BE2C (cell line): ENCODE measurements around the gene SEMA4F.

Experiments used
- DNase-seq: peaks from one replicate; pipeline ENCODE4 v3.0.0-alpha.2; 2020
- H3K27me3 ChIP-seq: fragments of 250-450 bp; sonication (Bioruptor Pico); 2 replicates; pipeline ENCODE4 v1.5.1; 2020; ENCODE audit warnings: mild to moderate bottlenecking
- H3K36me3 ChIP-seq: fragments of 250-450 bp; sonication (Bioruptor Pico); 2 replicates; pipeline ENCODE4 v1.5.1; 2020; ENCODE audit warnings: mild to moderate bottlenecking
- H3K4me1 ChIP-seq: fragments of 250-450 bp; sonication (Bioruptor Pico); 2 replicates; pipeline ENCODE4 v1.5.1; 2020
- H3K4me3 ChIP-seq: 2 replicates; pipeline ENCODE4 v1.5.1; 2011; ENCODE audit warnings: low read depth, low read length
- H3K9me3 ChIP-seq: fragments of 250-450 bp; sonication (Bioruptor Pico); 2 replicates; pipeline ENCODE4 v1.5.1; 2020
- TF ChIP-seq, protein P1 (sequence below): IDR thresholded peaks from 2 replicates; pipeline ENCODE4 v1.5.1; 2012; ENCODE audit warnings: mild to moderate bottlenecking, low read depth, low read length

The SEMA4F gene

DNA sequence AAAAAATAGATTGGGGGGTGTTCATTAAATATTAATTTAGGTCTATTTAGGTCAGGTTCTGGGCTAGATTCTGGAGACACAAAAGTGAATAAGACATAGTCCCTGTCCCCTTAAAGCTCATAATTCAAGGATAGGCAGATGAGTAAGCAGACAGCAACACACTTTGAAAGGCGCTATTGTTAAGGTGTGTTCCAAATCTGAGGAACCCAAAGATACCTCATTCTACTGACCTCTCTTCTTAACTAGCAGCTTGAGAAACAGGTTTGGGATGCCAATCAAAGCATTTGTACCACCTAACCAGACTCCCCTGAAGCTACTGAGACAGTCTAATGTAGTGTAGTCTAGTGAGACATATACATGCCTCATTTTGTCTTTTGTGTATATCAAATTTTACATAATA lies 34.8 kb downstream of the SEMA4F start:
- no peak for DNase-seq
- no peak overlapping the region for H3K4me3 ChIP-seq
- no peaks in the 10 kb centered on the region for H3K27me3 ChIP-seq
- no peaks in the 10 kb centered on the region for H3K9me3 ChIP-seq
- TF ChIP-seq, protein P1, sequence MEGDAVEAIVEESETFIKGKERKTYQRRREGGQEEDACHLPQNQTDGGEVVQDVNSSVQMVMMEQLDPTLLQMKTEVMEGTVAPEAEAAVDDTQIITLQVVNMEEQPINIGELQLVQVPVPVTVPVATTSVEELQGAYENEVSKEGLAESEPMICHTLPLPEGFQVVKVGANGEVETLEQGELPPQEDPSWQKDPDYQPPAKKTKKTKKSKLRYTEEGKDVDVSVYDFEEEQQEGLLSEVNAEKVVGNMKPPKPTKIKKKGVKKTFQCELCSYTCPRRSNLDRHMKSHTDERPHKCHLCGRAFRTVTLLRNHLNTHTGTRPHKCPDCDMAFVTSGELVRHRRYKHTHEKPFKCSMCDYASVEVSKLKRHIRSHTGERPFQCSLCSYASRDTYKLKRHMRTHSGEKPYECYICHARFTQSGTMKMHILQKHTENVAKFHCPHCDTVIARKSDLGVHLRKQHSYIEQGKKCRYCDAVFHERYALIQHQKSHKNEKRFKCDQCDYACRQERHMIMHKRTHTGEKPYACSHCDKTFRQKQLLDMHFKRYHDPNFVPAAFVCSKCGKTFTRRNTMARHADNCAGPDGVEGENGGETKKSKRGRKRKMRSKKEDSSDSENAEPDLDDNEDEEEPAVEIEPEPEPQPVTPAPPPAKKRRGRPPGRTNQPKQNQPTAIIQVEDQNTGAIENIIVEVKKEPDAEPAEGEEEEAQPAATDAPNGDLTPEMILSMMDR, result no peak
- H3K4me1 ChIP-seq, result no peaks in the 10 kb centered on the region
- H3K36me3 ChIP-seq, result no peaks in the 10 kb centered on the region

GRCh38 chr2:74689671-74690070 lies 35.6 kb downstream of the SEMA4F start:
- TF ChIP-seq, protein P1, result no peak
- H3K4me1 ChIP-seq, result no peaks in the 10 kb centered on the region

GRCh38 chr2:74690571-74690970 lies 36.5 kb downstream of the SEMA4F start:
- peak; percentile 19 for DNase-seq
- TF ChIP-seq, protein P1, result peak; percentile 77
- H3K36me3 ChIP-seq, result no peaks in the 10 kb centered on the region
- no peaks in the 10 kb centered on the region for H3K4me1 ChIP-seq
- no peak overlapping the region for H3K4me3 ChIP-seq
- H3K9me3 ChIP-seq, result no peaks in the 10 kb centered on the region
- no peaks in the 10 kb centered on the region for H3K27me3 ChIP-seq

More at GRCh38 chr2:74689671-74690070, 35.6 kb downstream of the SEMA4F start:
- no peaks in the 10 kb centered on the region for H3K9me3 ChIP-seq
- H3K4me3 ChIP-seq, result no peak overlapping the region
- no peaks in the 10 kb centered on the region for H3K36me3 ChIP-seq
- H3K27me3 ChIP-seq, result no peaks in the 10 kb centered on the region
- DNase-seq, result no peak

GRCh38 chr2:74691929-74692328 lies 37.9 kb downstream of the SEMA4F start:
- no peak for DNase-seq
- no peaks in the 10 kb centered on the region for H3K36me3 ChIP-seq
- H3K4me3 ChIP-seq, result no peak overlapping the region
- H3K9me3 ChIP-seq, result no peaks in the 10 kb centered on the region
- no peaks in the 10 kb centered on the region for H3K4me1 ChIP-seq
- TF ChIP-seq, protein P1, result no peak
- H3K27me3 ChIP-seq, result no peaks in the 10 kb centered on the region

GRCh38 chr2:74693213-74693612 lies 39.2 kb downstream of the SEMA4F start:
- TF ChIP-seq, protein P1, result no peak
- Histone ChIP-seq H3K27me3 (no peaks in the 10 kb centered on the region), H3K36me3 (no peaks in the 10 kb centered on the region), H3K9me3 (no peaks in the 10 kb centered on the region), H3K4me1 (no peaks in the 10 kb centered on the region), H3K4me3 (no peak overlapping the region)
- DNase-seq, result no peak

DNA sequence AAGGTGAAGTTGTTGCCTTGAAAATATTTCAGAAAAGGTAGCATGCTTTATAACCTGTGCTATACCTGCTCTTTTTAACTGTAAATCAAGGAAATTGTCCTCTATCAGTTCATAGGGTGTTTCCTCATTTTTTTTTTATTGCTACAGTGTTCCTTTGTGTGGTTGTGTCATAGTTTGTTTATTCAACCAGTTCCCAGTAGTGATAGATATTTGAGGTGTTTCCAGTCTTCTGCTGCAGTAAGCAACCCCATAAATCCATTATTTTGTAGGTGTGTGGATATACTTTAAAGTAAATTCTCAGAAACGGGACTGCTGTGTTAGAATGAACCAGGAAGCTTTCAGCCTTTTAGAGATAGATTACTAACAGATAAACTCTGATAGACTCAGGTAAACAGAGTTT lies 39.6 kb downstream of the SEMA4F start:
- H3K9me3 ChIP-seq, result no peaks in the 10 kb centered on the region
- no peak for DNase-seq
- H3K4me1 ChIP-seq, result no peaks in the 10 kb centered on the region
- H3K27me3 ChIP-seq, result no peaks in the 10 kb centered on the region
- no peaks in the 10 kb centered on the region for H3K36me3 ChIP-seq
- no peak overlapping the region for H3K4me3 ChIP-seq
- TF ChIP-seq, protein P1, result no peak
